CD4-positive, alpha-beta T cell treated with Interleukin-10 for 1 hour (primary cell): ENCODE measurements around the gene WFIKKN1.

ENCODE experiments used
- DNase-seq: peaks from one replicate; pipeline ENCODE4 v3.0.0-alpha.2; 2020

The WFIKKN1 gene

GRCh38 chr16:638034-638543 is 7.3 kb downstream of the WFIKKN1 start:
- DNase-seq: no peak

- DNase-seq: no peak
Observed at GRCh38 chr16:638836-639235, 8.1 kb downstream of the WFIKKN1 start.

DNA sequence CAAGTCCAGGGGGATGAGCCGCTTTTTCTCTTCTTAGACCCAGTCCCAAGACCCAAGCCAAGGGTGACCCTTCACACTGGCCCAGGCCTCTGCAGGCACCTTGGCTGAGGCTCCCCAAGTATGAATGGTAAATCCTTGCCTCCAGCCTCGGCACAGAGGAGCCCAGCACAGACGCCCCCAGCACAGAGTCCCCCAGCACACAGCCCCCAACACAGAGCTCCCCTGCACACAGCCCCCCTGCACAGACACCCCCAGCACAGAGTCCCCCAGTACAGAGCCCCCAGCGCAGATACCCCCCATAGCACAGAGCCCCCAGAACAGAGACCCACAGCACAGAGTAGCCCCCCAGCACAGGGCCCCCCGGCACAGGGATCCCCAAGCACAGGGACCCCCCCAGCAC is 9.8 kb downstream of the WFIKKN1 start:
- no peak for DNase-seq

DNA sequence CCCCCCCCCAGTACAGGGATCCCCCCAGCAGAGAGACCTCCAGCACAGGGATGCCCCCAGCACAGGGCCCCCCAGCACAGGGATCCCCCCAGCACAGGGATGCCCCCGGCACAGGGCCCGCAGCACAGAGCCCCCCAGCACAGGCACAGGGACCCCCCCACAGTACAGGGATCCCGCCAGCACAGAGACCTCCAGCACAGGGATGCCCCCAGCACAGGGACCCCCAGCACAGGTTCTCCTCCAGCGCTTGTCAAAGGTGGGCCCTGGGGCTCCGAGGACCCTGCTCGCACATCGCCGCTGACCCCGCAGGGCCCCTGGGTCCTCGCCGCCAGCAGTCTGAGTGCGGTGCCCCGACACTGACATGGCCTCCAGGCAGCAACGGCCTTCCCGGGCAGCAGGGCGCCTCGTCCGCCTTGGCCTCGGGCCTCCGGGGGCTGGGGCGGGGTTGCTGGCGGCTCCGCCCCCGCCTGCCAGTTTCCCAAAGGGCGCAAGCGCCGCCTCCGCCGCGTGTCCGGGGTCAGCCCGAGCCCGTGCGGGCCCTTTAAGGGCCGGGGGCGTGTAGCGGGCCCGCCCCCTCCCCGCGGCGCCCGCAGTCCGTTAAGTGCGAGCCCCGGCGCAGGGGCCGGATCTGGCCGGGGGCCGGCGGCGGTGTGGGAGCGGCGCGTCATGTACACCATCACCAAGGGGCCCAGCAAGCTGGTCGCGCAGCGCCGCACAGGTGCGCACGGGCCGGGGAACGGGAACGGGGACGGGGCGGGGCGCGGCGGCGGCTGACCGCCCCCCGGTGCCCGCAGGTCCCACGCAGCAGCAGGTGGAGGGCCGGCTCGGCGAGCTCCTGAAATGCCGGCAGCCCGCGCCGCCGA is 10.8 kb downstream of the WFIKKN1 start, which contains the start of gene MCRIP2:
Gene MCRIP2, plus strand, starts transcription at position 503 of the 863 bp plus-strand sequence. Its CDS starts 164 bp downstream, at position 667.
- DNase-seq: peak; percentile 71

DNA sequence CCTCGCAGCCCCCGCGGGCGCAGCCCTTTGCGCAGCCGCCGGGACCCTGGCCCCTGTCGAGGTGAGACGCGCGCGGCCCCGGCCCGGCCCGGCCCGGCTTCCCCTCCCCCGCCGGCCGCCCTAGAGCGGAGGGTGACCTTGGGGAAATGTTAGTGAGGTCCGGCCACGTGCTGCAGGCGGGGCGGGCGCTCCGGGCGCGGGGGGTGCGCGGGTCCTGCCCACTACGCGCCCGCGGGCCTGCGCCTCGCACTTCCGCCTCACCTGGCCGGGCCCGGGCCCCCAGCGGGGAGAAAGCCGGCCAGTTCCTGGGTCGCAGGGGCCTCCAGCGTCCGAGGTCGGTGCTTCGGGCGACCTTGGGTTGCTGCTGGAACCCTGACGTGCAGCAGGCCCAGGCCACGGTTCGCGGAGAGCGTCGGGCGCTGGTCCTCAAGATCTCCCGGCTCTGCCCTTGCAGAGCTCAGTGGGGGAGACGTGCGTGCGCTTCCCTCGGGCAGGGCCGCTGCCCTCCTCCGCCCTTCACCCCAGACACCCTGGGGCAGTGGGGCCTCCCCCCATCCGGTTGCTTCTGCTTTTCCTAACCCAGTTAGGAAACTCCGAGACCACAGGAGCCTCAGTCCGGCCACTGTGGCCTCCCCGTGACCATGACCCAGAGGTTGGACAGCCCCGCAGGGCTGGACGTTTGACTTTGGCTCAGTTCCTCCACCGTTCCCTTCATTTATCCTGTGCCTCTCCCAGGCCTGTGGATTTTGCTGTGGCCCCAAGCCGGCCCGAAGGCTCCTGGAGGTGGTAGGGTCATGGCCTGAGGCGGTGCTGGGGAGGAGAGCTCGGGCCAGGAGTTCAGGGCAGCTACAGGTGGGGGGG is 11.6 kb downstream of the WFIKKN1 start:
- peak; percentile 33 for DNase-seq

GRCh38 chr16:643050-643368 is 12.2 kb downstream of the WFIKKN1 start:
- no peak for DNase-seq

GRCh38 chr16:644556-644955 is 13.8 kb downstream of the WFIKKN1 start:
- no peak for DNase-seq

DNA sequence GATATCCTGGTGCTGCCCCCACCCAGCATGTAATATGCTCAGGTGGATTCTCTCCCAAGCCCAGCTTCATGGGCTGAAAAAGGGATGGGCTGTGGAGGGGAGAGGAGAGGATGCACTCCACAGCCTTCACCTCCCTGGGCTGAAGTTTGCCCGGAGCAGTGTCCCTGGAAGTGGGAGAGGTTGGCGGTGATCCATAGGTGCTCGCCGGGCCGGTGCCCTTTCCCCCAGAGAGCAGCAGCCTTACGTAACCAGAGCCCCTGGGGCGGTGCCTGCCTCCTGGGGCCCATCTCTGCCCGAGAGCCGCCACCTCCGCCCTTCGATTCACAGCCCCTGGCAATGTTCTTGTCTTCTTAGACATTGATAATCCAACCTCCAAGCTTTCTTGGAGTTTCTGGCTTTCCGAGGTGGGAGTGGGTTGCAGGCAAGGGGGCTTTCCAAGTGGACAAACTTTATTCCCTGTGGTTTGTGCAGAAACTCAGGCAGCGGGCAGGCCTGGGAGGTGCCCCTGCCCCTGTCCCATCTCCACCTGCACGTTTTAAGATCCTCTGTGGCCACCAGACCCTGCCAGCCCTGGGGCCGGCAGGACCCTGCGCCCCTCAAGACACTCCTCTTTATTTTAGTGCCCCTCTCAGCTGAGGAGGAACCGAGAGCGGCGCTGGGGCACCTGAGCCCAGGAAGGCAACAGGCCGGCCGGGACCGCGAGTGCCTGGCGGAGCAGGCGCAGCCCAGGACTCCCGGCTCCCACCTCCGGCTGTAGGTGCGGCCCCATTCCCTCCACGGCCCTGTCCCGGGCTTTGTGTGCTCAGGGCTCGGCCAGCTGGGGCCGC is 15.3 kb downstream of the WFIKKN1 start:
- DNase-seq: no peak

DNA sequence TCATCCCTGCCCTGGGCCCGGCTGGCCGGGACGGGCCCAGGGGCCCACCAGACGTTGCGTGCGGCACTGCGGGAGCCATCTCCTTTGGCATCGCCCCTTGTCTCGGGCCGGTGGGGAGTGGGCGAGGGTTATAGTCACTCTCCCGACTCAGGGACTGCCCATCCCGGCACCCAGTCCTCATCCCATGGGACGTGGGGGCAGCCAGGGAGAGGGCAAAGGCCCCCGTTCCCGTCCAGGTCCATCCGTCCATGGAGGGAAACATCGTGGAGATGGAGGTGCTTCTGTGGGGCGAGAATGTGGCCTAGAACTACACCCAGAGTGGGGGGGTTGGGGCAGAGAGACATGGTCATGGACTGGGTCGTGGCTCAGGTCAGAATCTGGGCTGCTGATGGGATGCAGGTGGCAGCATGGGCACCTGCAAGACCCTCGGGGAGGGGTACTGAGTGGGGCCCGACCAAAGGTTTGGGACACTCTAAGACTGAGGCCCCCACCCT is 15.9 kb downstream of the WFIKKN1 start:
- no peak for DNase-seq

GRCh38 chr16:647173-647902 is 16.6 kb downstream of the WFIKKN1 start:
- DNase-seq: no peak

DNA sequence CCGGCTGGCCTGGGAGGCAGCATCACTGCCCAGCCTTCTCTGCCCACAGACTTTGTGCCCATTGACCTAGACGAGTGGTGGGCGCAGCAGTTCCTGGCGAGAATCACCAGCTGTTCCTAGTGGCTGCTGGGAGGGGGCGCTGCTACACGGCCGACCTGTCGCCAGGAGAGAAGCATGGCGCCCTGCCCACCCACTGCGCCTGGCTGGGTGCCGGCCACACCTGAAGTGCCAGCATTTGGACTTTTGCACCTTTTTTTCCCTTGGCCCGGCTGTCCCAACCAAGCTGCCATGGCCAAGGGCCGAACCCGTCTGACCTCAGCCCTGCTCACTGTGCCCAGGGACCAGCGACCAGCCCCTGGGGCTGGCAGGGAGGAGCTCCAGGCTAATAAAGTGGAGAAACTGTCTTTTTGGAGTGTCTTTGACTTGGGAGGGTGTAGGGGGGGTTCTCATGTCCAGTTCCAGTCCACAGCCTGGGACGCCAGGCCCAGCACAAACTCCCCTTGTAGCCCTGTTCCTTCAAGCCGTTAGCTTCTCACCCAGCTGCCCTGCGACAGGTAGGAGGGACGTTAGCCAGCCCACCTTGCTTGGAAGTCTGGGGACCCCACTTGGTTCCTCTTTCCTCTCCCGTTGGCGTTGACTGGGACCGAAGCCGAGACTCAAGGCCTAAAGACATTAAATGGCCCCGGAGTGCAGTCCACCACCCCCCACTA is 17.4 kb downstream of the WFIKKN1 start:
- DNase-seq: peak; percentile 39

DNA sequence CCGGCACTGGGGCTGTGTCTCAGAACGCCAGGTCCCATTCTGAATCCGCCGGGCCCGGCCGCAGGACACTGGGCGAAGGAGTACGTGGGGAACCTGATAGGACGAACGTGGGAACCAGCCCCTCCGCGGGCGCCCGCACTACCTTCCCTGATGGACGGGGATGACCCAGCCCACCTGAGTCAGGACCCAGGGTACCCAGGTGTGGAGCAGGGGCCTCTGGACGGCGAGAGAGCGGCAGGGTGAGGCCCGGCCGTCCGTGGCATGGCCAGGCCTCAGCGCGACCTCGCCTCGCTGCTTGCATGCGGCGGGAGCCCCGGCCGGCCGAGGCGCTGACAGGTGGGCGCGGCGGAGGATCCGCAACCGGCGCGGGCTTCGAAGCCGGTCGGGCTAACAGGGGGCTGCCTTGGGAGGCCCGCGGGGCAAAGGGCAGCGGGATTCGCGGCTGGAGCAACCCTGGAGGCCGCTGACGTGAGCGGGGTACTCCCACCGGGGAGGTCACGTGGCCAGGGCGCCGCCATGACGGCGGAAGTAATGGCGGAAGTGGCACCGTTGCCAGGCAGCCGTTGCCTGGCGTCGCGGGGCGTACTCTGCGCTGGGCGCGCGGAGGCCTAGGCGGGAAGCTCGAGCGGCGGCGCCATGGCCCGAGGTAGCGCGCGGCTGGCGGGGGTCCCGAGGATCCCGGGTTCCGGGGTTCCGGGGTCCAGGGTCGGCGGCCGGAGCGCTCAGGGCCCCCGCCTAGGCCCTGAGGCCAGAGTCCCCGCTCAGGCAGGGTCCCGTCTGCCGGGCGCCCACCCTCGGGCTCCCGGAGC is 18.2 kb downstream of the WFIKKN1 start, which contains the start of gene WDR90:
Gene WDR90, plus strand, starts transcription at position 585 of the 809 bp plus-strand sequence. Its CDS starts 52 bp downstream, at position 637.
- peak; percentile 90 for DNase-seq

DNA sequence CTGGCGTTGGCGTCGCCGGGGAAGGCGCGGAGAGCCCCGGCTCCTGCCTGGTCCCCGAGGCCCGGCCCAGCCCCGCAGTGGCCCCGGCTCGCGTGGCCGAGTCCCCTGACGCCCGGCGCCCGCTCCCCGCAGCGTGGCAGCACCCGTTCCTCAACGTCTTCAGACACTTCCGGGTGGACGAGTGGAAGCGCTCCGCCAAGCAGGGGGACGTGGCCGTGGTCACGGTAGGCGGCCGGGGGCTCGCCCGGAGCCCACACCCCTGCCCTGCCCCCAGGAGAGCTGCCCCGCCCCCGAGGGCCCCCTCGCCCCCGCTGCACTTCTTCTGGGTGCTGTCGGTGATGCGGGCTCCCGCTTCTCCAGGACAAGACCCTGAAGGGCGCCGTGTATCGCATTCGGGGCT is 18.8 kb downstream of the WFIKKN1 start:
- no peak for DNase-seq

- DNase-seq: no peak
Observed at GRCh38 chr16:651844-652243, 21.1 kb downstream of the WFIKKN1 start.

GRCh38 chr16:652454-653305 is 21.9 kb downstream of the WFIKKN1 start:
- DNase-seq: no peak

DNA sequence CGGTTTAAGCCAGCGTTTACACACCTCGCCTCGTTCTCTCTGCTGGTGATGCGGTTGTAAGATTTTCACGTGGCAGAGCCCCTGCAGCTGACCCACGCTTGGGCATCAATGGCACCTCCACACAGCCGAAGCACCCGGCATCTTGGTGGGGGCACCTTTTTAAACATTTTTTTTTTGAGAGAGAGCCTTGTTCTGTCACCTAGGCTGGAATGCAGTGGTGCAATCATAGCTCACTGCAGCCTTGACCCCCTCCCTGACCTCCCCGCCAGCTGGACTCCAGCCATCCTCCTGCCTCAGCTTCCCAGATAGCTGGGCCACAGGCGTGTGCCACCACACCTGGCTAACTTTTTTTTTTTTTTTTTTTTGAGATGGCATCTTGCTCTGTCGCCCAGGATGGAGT is 23.2 kb downstream of the WFIKKN1 start:
- no peak for DNase-seq

- no peak for DNase-seq
Observed at GRCh38 chr16:657487-657886, 26.7 kb downstream of the WFIKKN1 start.

GRCh38 chr16:658679-659571 is 28.1 kb downstream of the WFIKKN1 start:
- DNase-seq: no peak
